ENCODE measurements around the gene PTPN6.

The PTPN6 gene

DNA sequence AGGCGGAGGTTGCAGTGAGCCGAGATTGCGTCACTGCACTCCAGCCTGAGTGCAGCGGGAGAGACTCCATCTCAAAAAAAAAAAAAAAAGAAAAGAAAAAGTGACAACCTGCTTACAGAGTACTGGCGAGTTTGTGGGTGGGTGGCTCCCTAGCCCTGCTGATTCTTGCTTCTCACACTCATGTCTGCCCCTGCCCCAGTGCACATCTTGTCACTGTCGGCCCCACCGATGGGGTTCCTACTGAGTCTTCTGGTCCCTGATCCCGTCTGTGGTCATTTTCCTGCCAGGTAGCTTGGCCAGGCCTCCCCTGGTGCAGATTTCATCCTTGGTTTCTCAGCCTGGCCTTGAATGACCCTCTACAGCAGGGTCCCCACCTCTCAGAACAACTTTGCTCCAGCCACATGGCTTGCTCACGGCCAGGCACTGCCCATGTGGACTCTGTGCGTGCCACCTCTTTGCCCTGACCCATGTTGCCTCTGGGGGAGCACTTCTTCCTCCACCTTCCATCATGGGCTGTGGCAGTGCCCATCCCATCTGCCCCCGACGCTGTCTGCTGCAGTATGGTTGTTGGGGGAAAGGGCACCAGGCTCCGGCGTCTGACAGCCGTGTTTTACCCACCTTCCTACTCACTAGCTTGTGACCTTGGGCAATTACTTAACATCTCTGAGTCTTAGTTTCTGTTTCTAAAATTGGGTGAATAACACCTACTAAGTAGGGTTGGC is 2.1 kb upstream of the PTPN6 start:
- H3K27me3 ChIP-seq (ENCODE audit: insufficient read depth, low read length, poor library complexity, severe bottlenecking), result no peaks in the 10 kb centered on the region
- no peaks in the 10 kb centered on the region for H3K9me2 ChIP-seq (replicated peaks; ENCODE audit: low read depth, low read length)
- H4K20me1 ChIP-seq (ENCODE audit: insufficient read depth, low read length, poor library complexity, severe bottlenecking), result peaks cover 6% of the 10 kb centered on the region
- 0 out of 2 replicates have a peak overlapping the region, but pooled peaks have one; percentile 10 for H2AFZ ChIP-seq (ENCODE audit: low read length)
- H3K9ac ChIP-seq (ENCODE audit: low read depth, low read length, poor library complexity, severe bottlenecking), result no peak overlapping the region
- peaks cover 50% of the 10 kb centered on the region for H3K4me1 ChIP-seq (ENCODE audit: insufficient read depth, low read length, poor library complexity, severe bottlenecking)
- H3K4me3 ChIP-seq (ENCODE audit: low read length, poor library complexity, severe bottlenecking), result no peak overlapping the region
- peaks cover 65% of the 10 kb centered on the region for H3K79me2 ChIP-seq (ENCODE audit: insufficient read depth, low read length)
- H3K4me2 ChIP-seq (ENCODE audit: low read depth, low read length, poor library complexity, severe bottlenecking), result no peak overlapping the region
- peaks cover 4% of the 10 kb centered on the region for H3F3A ChIP-seq (ENCODE audit: low read depth)
- H3K36me3 ChIP-seq (ENCODE audit: insufficient read depth, low read length), result no peaks in the 10 kb centered on the region
- no peaks in the 10 kb centered on the region for H3K9me3 ChIP-seq (ENCODE audit: insufficient read depth, low read depth, low read length)
- no peak for TF ChIP-seq EZH2phosphoT487 (IDR thresholded peaks at IDR 0.05; ENCODE audit: borderline replicate concordance)
- TF ChIP-seq, protein P1, sequence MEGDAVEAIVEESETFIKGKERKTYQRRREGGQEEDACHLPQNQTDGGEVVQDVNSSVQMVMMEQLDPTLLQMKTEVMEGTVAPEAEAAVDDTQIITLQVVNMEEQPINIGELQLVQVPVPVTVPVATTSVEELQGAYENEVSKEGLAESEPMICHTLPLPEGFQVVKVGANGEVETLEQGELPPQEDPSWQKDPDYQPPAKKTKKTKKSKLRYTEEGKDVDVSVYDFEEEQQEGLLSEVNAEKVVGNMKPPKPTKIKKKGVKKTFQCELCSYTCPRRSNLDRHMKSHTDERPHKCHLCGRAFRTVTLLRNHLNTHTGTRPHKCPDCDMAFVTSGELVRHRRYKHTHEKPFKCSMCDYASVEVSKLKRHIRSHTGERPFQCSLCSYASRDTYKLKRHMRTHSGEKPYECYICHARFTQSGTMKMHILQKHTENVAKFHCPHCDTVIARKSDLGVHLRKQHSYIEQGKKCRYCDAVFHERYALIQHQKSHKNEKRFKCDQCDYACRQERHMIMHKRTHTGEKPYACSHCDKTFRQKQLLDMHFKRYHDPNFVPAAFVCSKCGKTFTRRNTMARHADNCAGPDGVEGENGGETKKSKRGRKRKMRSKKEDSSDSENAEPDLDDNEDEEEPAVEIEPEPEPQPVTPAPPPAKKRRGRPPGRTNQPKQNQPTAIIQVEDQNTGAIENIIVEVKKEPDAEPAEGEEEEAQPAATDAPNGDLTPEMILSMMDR (conservative IDR thresholded peaks at IDR 0.05; ENCODE audit: low read length), result peak; percentile 51

DNA sequence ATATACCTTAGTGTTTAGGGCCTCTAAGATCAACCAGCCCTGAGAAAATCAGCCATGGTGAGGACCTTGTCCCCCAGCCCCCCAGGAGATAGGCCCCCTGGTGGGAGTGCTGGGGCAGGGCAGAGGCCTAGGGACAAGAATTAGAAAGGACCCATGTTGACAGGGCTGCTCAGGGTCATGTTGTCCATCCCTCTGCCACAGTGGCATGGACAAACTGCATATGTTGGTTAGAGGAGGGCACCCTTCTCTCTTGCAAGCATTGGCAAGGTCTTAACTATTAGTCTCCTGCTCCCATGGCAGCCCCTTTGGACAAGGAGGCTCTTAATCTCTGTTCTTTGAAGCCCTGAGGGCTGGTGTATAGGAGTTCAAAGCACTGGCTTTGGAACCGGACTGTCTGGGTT is 755 bp upstream of the PTPN6 start:
- Histone ChIP-seq H3K4me1 (ENCODE audit: insufficient read depth, low read length, poor library complexity, severe bottlenecking) (peaks cover 56% of the 10 kb centered on the region), H3K4me2 (ENCODE audit: low read depth, low read length, poor library complexity, severe bottlenecking) (peak overlapping the region; percentile 97), H3K9ac (ENCODE audit: low read depth, low read length, poor library complexity, severe bottlenecking) (peak overlapping the region; percentile 97), H3K27me3 (ENCODE audit: insufficient read depth, low read length, poor library complexity, severe bottlenecking) (no peaks in the 10 kb centered on the region), H3F3A (ENCODE audit: low read depth) (no peaks in the 10 kb centered on the region), H3K9me3 (ENCODE audit: insufficient read depth, low read depth, low read length) (no peaks in the 10 kb centered on the region), H3K36me3 (ENCODE audit: insufficient read depth, low read length) (no peaks in the 10 kb centered on the region), H3K9me2 (replicated peaks; ENCODE audit: low read depth, low read length) (no peaks in the 10 kb centered on the region), H2AFZ (ENCODE audit: low read length) (no peak overlapping the region), H3K79me2 (ENCODE audit: insufficient read depth, low read length) (peaks cover 72% of the 10 kb centered on the region), H4K20me1 (ENCODE audit: insufficient read depth, low read length, poor library complexity, severe bottlenecking) (peaks cover under 1% of the 10 kb centered on the region), H3K4me3 (ENCODE audit: low read length, poor library complexity, severe bottlenecking) (peak overlapping the region; percentile 91)
- TF ChIP-seq EZH2phosphoT487 (IDR thresholded peaks at IDR 0.05; ENCODE audit: borderline replicate concordance), result no peak
- TF ChIP-seq, protein P1 (conservative IDR thresholded peaks at IDR 0.05; ENCODE audit: low read length), result peak; percentile 74

DNA sequence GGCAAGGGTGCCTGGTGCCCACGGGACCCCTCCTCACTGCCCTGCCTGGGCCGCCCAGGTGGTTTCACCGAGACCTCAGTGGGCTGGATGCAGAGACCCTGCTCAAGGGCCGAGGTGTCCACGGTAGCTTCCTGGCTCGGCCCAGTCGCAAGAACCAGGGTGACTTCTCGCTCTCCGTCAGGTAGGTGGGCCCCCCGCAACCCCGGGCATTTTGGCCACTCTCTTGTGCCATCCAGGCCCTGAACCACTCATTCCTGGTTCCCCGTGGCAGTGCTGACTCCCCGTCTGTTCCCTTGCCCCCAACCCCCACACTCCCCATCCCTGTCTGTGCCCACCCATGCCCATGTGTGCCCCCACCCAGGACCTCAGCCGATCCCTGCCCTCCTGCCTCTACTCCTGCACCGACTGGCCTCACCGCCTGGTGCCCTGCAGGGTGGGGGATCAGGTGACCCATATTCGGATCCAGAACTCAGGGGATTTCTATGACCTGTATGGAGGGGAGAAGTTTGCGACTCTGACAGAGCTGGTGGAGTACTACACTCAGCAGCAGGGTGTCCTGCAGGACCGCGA is 480 bp downstream of the PTPN6 start:
- Histone ChIP-seq H3K9me2 (replicated peaks; ENCODE audit: low read depth, low read length) (no peaks in the 10 kb centered on the region), H3K4me3 (ENCODE audit: low read length, poor library complexity, severe bottlenecking) (peak overlapping the region; percentile 91), H3F3A (ENCODE audit: low read depth) (no peaks in the 10 kb centered on the region), H4K20me1 (ENCODE audit: insufficient read depth, low read length, poor library complexity, severe bottlenecking) (no peaks in the 10 kb centered on the region), H3K9me3 (ENCODE audit: insufficient read depth, low read depth, low read length) (no peaks in the 10 kb centered on the region), H3K4me2 (ENCODE audit: low read depth, low read length, poor library complexity, severe bottlenecking) (peak overlapping the region; percentile 97), H3K4me1 (ENCODE audit: insufficient read depth, low read length, poor library complexity, severe bottlenecking) (peaks cover 57% of the 10 kb centered on the region), H3K9ac (ENCODE audit: low read depth, low read length, poor library complexity, severe bottlenecking) (peak overlapping the region; percentile 97), H3K27me3 (ENCODE audit: insufficient read depth, low read length, poor library complexity, severe bottlenecking) (no peaks in the 10 kb centered on the region), H3K79me2 (ENCODE audit: insufficient read depth, low read length) (peaks cover 72% of the 10 kb centered on the region), H2AFZ (ENCODE audit: low read length) (peak overlapping the region; percentile 17; the same call in 1 of the 2 replicates), H3K36me3 (ENCODE audit: insufficient read depth, low read length) (no peaks in the 10 kb centered on the region)
- TF ChIP-seq, protein P1 (conservative IDR thresholded peaks at IDR 0.05; ENCODE audit: low read length), result no peak
- no peak for TF ChIP-seq EZH2phosphoT487 (IDR thresholded peaks at IDR 0.05; ENCODE audit: borderline replicate concordance)

Measured in Loucy (cell line).